Caco-2 (cell line): Measurements from ENCODE around the gene UBE2E1. TPM values are rescaled to one million over a fixed set of nuclear protein-coding genes. Genes with fewer than 3 reads are reported as not detected.

Source experiments
- BruUV-seq: library from RNA; stranded (reverse); fragments of 400-500 nt; replicated peaks from 2 replicates; lab custom pipeline; 2021; lab: Mats Ljungman, UMichigan
- CTCF ChIA-PET: fragments of 300-600 bp; sonication (Branson Sonifier 250); formaldehyde crosslinking; loops from one replicate; lab custom pipeline; 2022; ENCODE audit warnings: antibody characterized with exemption; lab: Charles Lee
- POLR2A ChIA-PET: fragments of 300-600 bp; sonication (Branson Sonifier 250); formaldehyde crosslinking; loops from one replicate; lab custom pipeline; 2022; ENCODE audit warnings: antibody characterized with exemption; lab: Charles Lee
- DNase-seq, 2 experiments: peaks; one replicate each; pipeline versions ENCODE4 v3.0.0 to v3.0.0-alpha.2; 2020 to 2022
- H3K27me3 ChIP-seq: replicated peaks from 2 replicates; pipeline ENCODE4 v1.6.0; 2011; ENCODE audit warnings: low read length; ENCODE audit not compliant: control insufficient read depth, insufficient read depth
- H3K36me3 ChIP-seq: 2 replicates; pipeline ENCODE4 v1.5.1; 2011; ENCODE audit warnings: low read length; ENCODE audit not compliant: control insufficient read depth, insufficient read depth
- H3K4me1 ChIP-seq: fragments of 250-450 bp; sonication (Bioruptor Pico); 2 replicates; pipeline ENCODE4 v1.5.1; 2020; ENCODE audit warnings: mild to moderate bottlenecking
- H3K4me3 ChIP-seq: 2 replicates; pipeline ENCODE4 v1.5.1; 2011; ENCODE audit warnings: low read depth, mild to moderate bottlenecking, control low read depth, low read length
- H3K9me3 ChIP-seq: fragments of 250-450 bp; sonication (Bioruptor Pico); 2 replicates; pipeline ENCODE4 v1.5.1; 2020; ENCODE audit warnings: mild to moderate bottlenecking, moderate library complexity
- H3K27ac Mint-ChIP-seq: one replicate; pipeline ENCODE4 v1.8.0; 2022; ENCODE audit warnings: mixed read lengths; ENCODE audit not compliant: unreplicated experiment
- H3K27me3 Mint-ChIP-seq: one replicate; pipeline ENCODE4 v1.8.0; 2022; ENCODE audit warnings: mixed read lengths; ENCODE audit not compliant: insufficient read depth, unreplicated experiment
- H3K36me3 Mint-ChIP-seq: one replicate; pipeline ENCODE4 v1.8.0; 2022; ENCODE audit warnings: mild to moderate bottlenecking, mixed read lengths; ENCODE audit not compliant: insufficient read depth, unreplicated experiment
- H3K4me1 Mint-ChIP-seq: one replicate; pipeline ENCODE4 v1.8.0; 2022; ENCODE audit warnings: low read depth, mixed read lengths; ENCODE audit not compliant: unreplicated experiment
- H3K4me3 Mint-ChIP-seq: one replicate; pipeline ENCODE4 v1.8.0; 2022; ENCODE audit warnings: mild to moderate bottlenecking, moderate library complexity, mixed read lengths; ENCODE audit not compliant: unreplicated experiment
- H3K9me3 Mint-ChIP-seq: one replicate; pipeline ENCODE4 v1.8.0; 2022; ENCODE audit warnings: mixed read lengths; ENCODE audit not compliant: unreplicated experiment
- CTCF ChIP-seq, 2 experiments: fragments of 200-600 bp in 1 of 2; IDR thresholded peaks; 1 replicate in 1 of 2; 2 replicates in 1 of 2; pipeline versions ENCODE4 v1.5.1 to v1.8.0; 2011 to 2022; ENCODE audit warnings: antibody characterized with exemption in 1 of 2, control low read depth in 1 of 2, inconsistent platforms in 1 of 2, low read depth in 1 of 2, low read length in 1 of 2, mild to moderate bottlenecking in 1 of 2, moderate library complexity in 1 of 2; ENCODE audit not compliant: insufficient read depth in 1 of 2, severe bottlenecking in 1 of 2, unreplicated experiment in 1 of 2
- intact Hi-C: fragments of 100-400 bp; cut with micrococcal nuclease; formaldehyde crosslinking; loops from one replicate; pipeline ENCODE4 v1.10.0; 2022; ENCODE audit not compliant: unreplicated experiment
- total RNA-seq: library from RNA; stranded (reverse); gene quantifications from 2 replicates; pipeline ENCODE4 v1.2.3, GENCODE V29; 2022

Gene UBE2E1
- total RNA-seq, 1 experiment from 2014 or later = 104 TPM

- DNase-seq = no peak
- no peak overlapping the region for H3K4me3 Mint-ChIP-seq
- intact Hi-C loops = no loop called here
- Histone ChIP-seq H3K9me3 (no peaks in the 10 kb centered on the region), H3K4me3 (no peak overlapping the region), H3K36me3 (no peaks in the 10 kb centered on the region), H3K4me1 (no peaks in the 10 kb centered on the region), H3K27me3 (no peaks in the 10 kb centered on the region)
- H3K27me3 Mint-ChIP-seq = no peaks in the 10 kb centered on the region
- H3K4me1 Mint-ChIP-seq = peaks cover 6% of the 10 kb centered on the region
- no peak for TF ChIP-seq CTCF (IDR thresholded peaks at IDR 0.05; ENCODE audit: insufficient read depth in 1 of 2, low read depth in 1 of 2, low read length in 1 of 2, severe bottlenecking in 1 of 2, unreplicated experiment in 1 of 2)
- no peaks in the 10 kb centered on the region for H3K36me3 Mint-ChIP-seq
- ChIA-PET POLR2A (no interaction called here), CTCF (no interaction called here)
- peaks cover 11% of the 10 kb centered on the region for H3K9me3 Mint-ChIP-seq
- no TSS peak for BruUV-seq
- H3K27ac Mint-ChIP-seq = no peak overlapping the region
Measured at GRCh38 chr3:23856286-23856685, 50.5 kb downstream of the UBE2E1 start.

- no TSS peak for BruUV-seq
- no peak for DNase-seq
- Mint-ChIP-seq H3K27ac (peak overlapping the region; percentile 72), H3K36me3 (peaks cover 19% of the 10 kb centered on the region), H3K9me3 (no peaks in the 10 kb centered on the region), H3K27me3 (no peaks in the 10 kb centered on the region), H3K4me1 (peaks cover 10% of the 10 kb centered on the region), H3K4me3 (no peak overlapping the region)
- intact Hi-C loops = no loop called here
- H3K27me3 ChIP-seq = no peaks in the 10 kb centered on the region
- ChIA-PET CTCF (no interaction called here), POLR2A (no interaction called here)
- H3K4me3 ChIP-seq = no peak overlapping the region
- no peaks in the 10 kb centered on the region for H3K4me1 ChIP-seq
- no peak for TF ChIP-seq CTCF (IDR thresholded peaks at IDR 0.05; ENCODE audit: insufficient read depth in 1 of 2, low read depth in 1 of 2, low read length in 1 of 2, severe bottlenecking in 1 of 2, unreplicated experiment in 1 of 2)
- no peaks in the 10 kb centered on the region for H3K36me3 ChIP-seq
- H3K9me3 ChIP-seq = no peaks in the 10 kb centered on the region
Measured at GRCh38 chr3:23859012-23859743, 53.4 kb downstream of the UBE2E1 start.

- POLR2A ChIA-PET = no interaction called here
Measured at GRCh38 chr3:23859839-23860382, 54.2 kb downstream of the UBE2E1 start.

More at GRCh38 chr3:23859839-23860382, 54.2 kb downstream of the UBE2E1 start:
- no peaks in the 10 kb centered on the region for H3K27me3 Mint-ChIP-seq
- H3K4me1 Mint-ChIP-seq = peaks cover 15% of the 10 kb centered on the region
- H3K9me3 ChIP-seq = no peaks in the 10 kb centered on the region
- no peak overlapping the region for H3K27ac Mint-ChIP-seq
- H3K4me1 ChIP-seq = no peaks in the 10 kb centered on the region
- no peaks in the 10 kb centered on the region for H3K27me3 ChIP-seq
- no peak for DNase-seq
- no peak overlapping the region for H3K4me3 Mint-ChIP-seq
- no peak for TF ChIP-seq CTCF (IDR thresholded peaks at IDR 0.05; ENCODE audit: insufficient read depth in 1 of 2, low read depth in 1 of 2, low read length in 1 of 2, severe bottlenecking in 1 of 2, unreplicated experiment in 1 of 2)
- peaks cover 23% of the 10 kb centered on the region for H3K36me3 Mint-ChIP-seq
- intact Hi-C loops = no loop called here
- CTCF ChIA-PET = no interaction called here
- no peak overlapping the region for H3K4me3 ChIP-seq
- H3K9me3 Mint-ChIP-seq = no peaks in the 10 kb centered on the region
- H3K36me3 ChIP-seq = no peaks in the 10 kb centered on the region
- no TSS peak for BruUV-seq
